Neural cell (in vitro differentiated cells): ENCODE data around the gene HOXA4.

Experiments used
- CTCF ChIP-seq: fragments of 450-650 bp; IDR thresholded peaks from 2 replicates; pipeline ENCODE4 v1.5.1; 2014; ENCODE audit warnings: antibody characterized with exemption, mild to moderate bottlenecking, moderate library complexity; ENCODE audit not compliant: poor library complexity, severe bottlenecking
- EP300 ChIP-seq: fragments of 450-650 bp; conservative IDR thresholded peaks from 2 replicates; pipeline ENCODE4 v1.6.1; 2014; ENCODE audit warnings: antibody characterized with exemption, mild to moderate bottlenecking, moderate library complexity; ENCODE audit not compliant: poor library complexity, severe bottlenecking
- EZH2 ChIP-seq: fragments of 200-600, 300-800 bp; shearing (Covaris generic), sonication (generic); IDR thresholded peaks from 2 replicates; pipeline ENCODE4 v1.6.1; 2014; ENCODE audit warnings: antibody characterized with exemption, low read length, borderline replicate concordance, mild to moderate bottlenecking; ENCODE audit not compliant: insufficient read depth, poor library complexity, severe bottlenecking
- MXI1 ChIP-seq: fragments of 450-650 bp; conservative IDR thresholded peaks from 2 replicates; pipeline ENCODE4 v1.6.1; 2014; ENCODE audit warnings: antibody characterized with exemption, mild to moderate bottlenecking; ENCODE audit not compliant: poor library complexity, severe bottlenecking
- POLR2AphosphoS5 ChIP-seq: IDR thresholded peaks from 2 replicates; pipeline ENCODE4 v1.6.1; 2012
- RAD21 ChIP-seq: fragments of 450-650 bp; conservative IDR thresholded peaks from 2 replicates; pipeline ENCODE4 v1.6.1; 2014; ENCODE audit warnings: antibody characterized with exemption, mild to moderate bottlenecking, moderate library complexity
- REST ChIP-seq: IDR thresholded peaks from 2 replicates; pipeline ENCODE4 v1.6.1; 2012; ENCODE audit warnings: borderline replicate concordance
- TAF1 ChIP-seq: IDR thresholded peaks from 2 replicates; pipeline ENCODE4 v1.6.1; 2012; ENCODE audit warnings: low read depth

GRCh38 chr7:27176962-27177794, 46.6 kb upstream of the HOXA4 start:
- TF ChIP-seq RAD21 (no peak), CTCF (no peak), EZH2 (no peak), REST (no peak), EP300 (no peak), POLR2AphosphoS5 (no peak), MXI1 (no peak), TAF1 (no peak)
